B cell (primary cell): ENCODE data around the gene GALM. TPM values are rescaled to one million over a fixed set of nuclear protein-coding genes. Genes with fewer than 3 reads are reported as not detected.

Experiments
- ATAC-seq: fragments of 200-7000 bp; cut with Tn5 transposase; one replicate; pipeline ENCODE4 v1.10.0; 2021; ENCODE audit warnings: low read depth, mild to moderate bottlenecking, moderate number of reproducible peaks, moderate library complexity
- CTCF ChIA-PET: fragments of 350-600 bp; sonication (Branson Sonifier 250); formaldehyde crosslinking; loops from one replicate; lab custom pipeline; 2021; ENCODE audit warnings: antibody characterized with exemption, inconsistent platforms; lab: Charles Lee
- POLR2A ChIA-PET: fragments of 350-600 bp; sonication (Branson Sonifier 250); formaldehyde crosslinking; loops from one replicate; lab custom pipeline; 2021; ENCODE audit warnings: antibody characterized with exemption; lab: Charles Lee
- DNase-seq: peaks from one replicate; pipeline ENCODE4 v3.0.0; 2013
- H2AFZ ChIP-seq: 2 replicates; pipeline ENCODE4 v1.6.1; 2012; ENCODE audit warnings: mild to moderate bottlenecking, low read depth, low read length; ENCODE audit not compliant: insufficient read depth, poor library complexity, severe bottlenecking
- H3K27ac ChIP-seq, 2 donors: 1 replicate in 1 of 2; 2 replicates in 1 of 2; pipeline ENCODE4 v1.5.1; 2012 to 2013; ENCODE audit warnings: low read length in 2 of 2, mild to moderate bottlenecking in 2 of 2, moderate library complexity in 1 of 2
- H3K27me3 ChIP-seq, 4 experiments: fragments of 200-600 bp in 1 of 4; sonication (generic) in 1 of 4; replicated peaks in 1 of 4; 1 replicate in 2 of 4; 2 replicates in 2 of 4; pipeline versions ENCODE4 v1.6.1 to v1.7.0; 2013 to 2016; ENCODE audit warnings: low read length in 3 of 4, mild to moderate bottlenecking in 2 of 4, mixed read lengths in 1 of 4, moderate library complexity in 1 of 4; ENCODE audit not compliant: insufficient read depth in 4 of 4, control insufficient read depth in 3 of 4; ENCODE audit errors: control extremely low read depth in 1 of 4
- H3K36me3 ChIP-seq, 2 experiments: replicated peaks in 1 of 2; 1 replicate in 1 of 2; 2 replicates in 1 of 2; pipeline versions ENCODE4 v1.6.1 to v1.7.1; 2013; ENCODE audit warnings: low read length in 1 of 2; ENCODE audit not compliant: insufficient read depth in 2 of 2, control insufficient read depth in 1 of 2; ENCODE audit errors: control extremely low read depth in 1 of 2, extremely low read depth in 1 of 2
- H3K4me1 ChIP-seq, 2 donors: fragments of 200-600 bp in 1 of 2; sonication (generic) in 1 of 2; 1 replicate in 1 of 2; 2 replicates in 1 of 2; pipeline versions ENCODE4 v1.5.1 to v1.6.1; 2013 to 2017; ENCODE audit warnings: low read length in 2 of 2; ENCODE audit not compliant: control insufficient read depth in 2 of 2, insufficient read depth in 2 of 2
- H3K4me2 ChIP-seq: replicated peaks from 2 replicates; pipeline ENCODE3; 2012; ENCODE audit warnings: mild to moderate bottlenecking, low read depth, low read length; ENCODE audit not compliant: poor library complexity, severe bottlenecking
- H3K4me3 ChIP-seq, 5 experiments: fragments of 200-600 bp in 1 of 5; sonication (generic) in 1 of 5; 1 replicate in 3 of 5; 2 replicates in 2 of 5; pipeline versions ENCODE4 v1.5.1 to v1.7.0; 2011 to 2016; ENCODE audit warnings: low read length in 4 of 5, mild to moderate bottlenecking in 4 of 5, low read depth in 2 of 5, control low read depth in 1 of 5, moderate library complexity in 1 of 5; ENCODE audit not compliant: insufficient read depth in 1 of 5; ENCODE audit errors: control extremely low read depth in 1 of 5, extremely low read depth in 1 of 5
- H3K79me2 ChIP-seq: fragments of 200-600 bp; sonication (generic); one replicate; pipeline ENCODE4 v1.6.0; 2016; ENCODE audit warnings: low read length; ENCODE audit not compliant: control insufficient read depth, insufficient read depth
- H3K9ac ChIP-seq: fragments of 200-600 bp; sonication (generic); 2 replicates; pipeline ENCODE4 v1.6.1; 2017; ENCODE audit warnings: mild to moderate bottlenecking, low read length, moderate library complexity
- H3K9me3 ChIP-seq, 3 donors: one replicate each; pipeline versions ENCODE4 v1.6.1 to v1.7.1; 2013; ENCODE audit warnings: low read length in 2 of 3; ENCODE audit not compliant: control insufficient read depth in 2 of 3, insufficient read depth in 1 of 3; ENCODE audit errors: control extremely low read depth in 1 of 3
- H4K20me1 ChIP-seq: 2 replicates; pipeline ENCODE4 v1.6.0; 2012; ENCODE audit warnings: mild to moderate bottlenecking, low read length; ENCODE audit not compliant: insufficient read depth, control insufficient read depth, poor library complexity, severe bottlenecking
- H3K27ac Mint-ChIP-seq: one replicate; pipeline ENCODE4 v1.8.0; 2021; ENCODE audit warnings: mixed read lengths
- H3K27me3 Mint-ChIP-seq: one replicate; pipeline ENCODE4 v1.8.0; 2021; ENCODE audit warnings: mixed read lengths
- H3K4me1 Mint-ChIP-seq: one replicate; pipeline ENCODE4 v1.8.0; 2021; ENCODE audit warnings: mixed read lengths
- H3K4me3 Mint-ChIP-seq: one replicate; pipeline ENCODE4 v1.8.0; 2021; ENCODE audit warnings: mixed read lengths
- H3K9me3 Mint-ChIP-seq: one replicate; pipeline ENCODE4 v1.8.0; 2022; ENCODE audit warnings: mixed read lengths; ENCODE audit not compliant: insufficient read depth
- EZH2 ChIP-seq: IDR thresholded peaks from 2 replicates; pipeline ENCODE4 v1.6.1; 2012; ENCODE audit warnings: borderline replicate concordance, low read depth, mild to moderate bottlenecking, moderate library complexity, low read length; ENCODE audit not compliant: insufficient read depth, poor library complexity, severe bottlenecking
- WGBS: methylation state at CpG from one replicate; pipeline ENCODE4 v1.1.5; 2013; ENCODE audit warnings: missing lambda C conversion rate; ENCODE audit not compliant: insufficient coverage; 5-methylcytosine and 5-hydroxymethylcytosine counted together
- intact Hi-C: fragments of 100-400 bp; cut with micrococcal nuclease; formaldehyde crosslinking; loops from one replicate; pipeline ENCODE4 v1.10.0; 2022
- polyA plus RNA-seq: library from polyadenylated mRNA; depleted of rRNA; stranded (reverse); fragments of >200 nt; gene quantifications from 2 replicates; pipeline ENCODE4 v1.2.3, GENCODE V29; 2012
- total RNA-seq, 2 donors: library from RNA; stranded (reverse); fragments of 120-200 nt in 1 of 2; gene quantifications; 1 replicate in 1 of 2; 2 replicates in 1 of 2; pipeline versions ENCODE4 v1.2.3 to v1.2.4, GENCODE V29; 2013 to 2022
- TF ChIP-seq, protein P1 (sequence below): fragments of 200-600 bp; IDR thresholded peaks from one replicate; pipeline ENCODE4 v1.8.0; 2022; ENCODE audit warnings: antibody characterized with exemption, mild to moderate bottlenecking

GALM gene
- total and polyA plus RNA-seq, 2 donors (not counting 1 experiment from before 2014, with no cell fraction given): 5.1 to 9.7 TPM

- H3K27ac Mint-ChIP-seq: no peak overlapping the region
- ATAC-seq (no peak), DNase-seq (no peak)
- Histone ChIP-seq H3K9ac (no peak overlapping the region), H3K27ac (no peak overlapping the region), H3K4me1 (peaks cover 8 to 21% of the 10 kb centered on the region in 2 donors), H3K27me3 (no peaks in the 10 kb centered on the region), H3K9me3 (no peaks in the 10 kb centered on the region), H3K4me2 (no peak overlapping the region), H4K20me1 (no peaks in the 10 kb centered on the region), H3K4me3 (no peak overlapping the region), H3K79me2 (peaks cover 24% of the 10 kb centered on the region), H2AFZ (no peak overlapping the region), H3K36me3 (no peaks in the 10 kb centered on the region)
- POLR2A ChIA-PET: no interaction called here
- no peaks in the 10 kb centered on the region for H3K27me3 Mint-ChIP-seq
- no peak for TF ChIP-seq EZH2
- TF ChIP-seq, protein P1, sequence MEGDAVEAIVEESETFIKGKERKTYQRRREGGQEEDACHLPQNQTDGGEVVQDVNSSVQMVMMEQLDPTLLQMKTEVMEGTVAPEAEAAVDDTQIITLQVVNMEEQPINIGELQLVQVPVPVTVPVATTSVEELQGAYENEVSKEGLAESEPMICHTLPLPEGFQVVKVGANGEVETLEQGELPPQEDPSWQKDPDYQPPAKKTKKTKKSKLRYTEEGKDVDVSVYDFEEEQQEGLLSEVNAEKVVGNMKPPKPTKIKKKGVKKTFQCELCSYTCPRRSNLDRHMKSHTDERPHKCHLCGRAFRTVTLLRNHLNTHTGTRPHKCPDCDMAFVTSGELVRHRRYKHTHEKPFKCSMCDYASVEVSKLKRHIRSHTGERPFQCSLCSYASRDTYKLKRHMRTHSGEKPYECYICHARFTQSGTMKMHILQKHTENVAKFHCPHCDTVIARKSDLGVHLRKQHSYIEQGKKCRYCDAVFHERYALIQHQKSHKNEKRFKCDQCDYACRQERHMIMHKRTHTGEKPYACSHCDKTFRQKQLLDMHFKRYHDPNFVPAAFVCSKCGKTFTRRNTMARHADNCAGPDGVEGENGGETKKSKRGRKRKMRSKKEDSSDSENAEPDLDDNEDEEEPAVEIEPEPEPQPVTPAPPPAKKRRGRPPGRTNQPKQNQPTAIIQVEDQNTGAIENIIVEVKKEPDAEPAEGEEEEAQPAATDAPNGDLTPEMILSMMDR: no peak
- no peaks in the 10 kb centered on the region for H3K9me3 Mint-ChIP-seq
- H3K4me1 Mint-ChIP-seq: peaks cover 22% of the 10 kb centered on the region
- WGBS: 100% methylated on average over 1 of the region's 4 CpGs
- CTCF ChIA-PET: no interaction called here
- H3K4me3 Mint-ChIP-seq: no peak overlapping the region
- intact Hi-C loops: loop anchor here (5.0 kb wide), 2 partner anchors 84 to 454 kb away; partner anchors contain the start of genes SOS1 and SRSF7
Observed at GRCh38 chr2:38668092-38668491, 2.2 kb downstream of the GALM start.

DNA sequence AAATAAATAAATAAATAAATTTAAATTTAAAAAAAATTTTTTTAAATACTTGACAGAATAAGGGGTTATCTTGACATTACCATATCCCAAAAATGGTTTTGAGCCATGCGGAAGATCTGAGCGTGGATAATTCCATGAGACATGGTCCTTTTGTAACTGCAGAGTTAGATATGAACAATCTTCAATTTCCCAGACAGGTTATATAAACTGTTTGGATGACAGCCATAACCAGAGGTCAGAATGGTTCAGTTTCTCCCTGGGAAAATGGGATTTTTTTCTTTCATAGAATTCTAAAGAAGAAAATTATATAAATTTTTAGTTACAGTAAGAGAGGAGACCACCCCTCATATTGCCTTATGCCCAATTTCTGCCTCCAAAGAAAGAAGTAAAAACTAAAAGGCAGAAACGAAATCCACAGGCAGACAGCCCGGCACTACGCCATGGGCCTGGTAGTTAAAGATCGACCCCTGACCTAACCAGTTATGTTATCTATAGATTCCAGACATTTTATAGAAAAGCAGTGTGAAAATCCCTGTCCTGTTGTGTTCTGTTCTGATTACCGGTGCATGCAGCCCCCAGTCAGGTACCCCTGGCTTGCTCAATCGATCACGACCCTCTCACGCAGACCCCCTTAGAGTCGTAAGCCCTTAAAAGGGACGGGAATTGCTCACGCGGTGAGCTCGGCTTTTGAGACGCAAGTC is 3.0 kb downstream of the GALM start:
- 99% methylated on average over 10 of the region's 16 CpGs for WGBS
- Mint-ChIP-seq H3K4me1 (peaks cover 22% of the 10 kb centered on the region), H3K27ac (no peak overlapping the region), H3K4me3 (no peak overlapping the region), H3K27me3 (no peaks in the 10 kb centered on the region), H3K9me3 (no peaks in the 10 kb centered on the region)
- no peak overlapping the region for H3K27ac ChIP-seq
- H2AFZ ChIP-seq: no peak overlapping the region
- H3K9ac ChIP-seq: no peak overlapping the region
- ATAC-seq (no peak), DNase-seq (no peak)
- H3K4me1 ChIP-seq: peaks cover 8 to 21% of the 10 kb centered on the region in 2 donors
- intact Hi-C loops: loop anchor here (5.0 kb wide), 2 partner anchors 83 to 453 kb away; partner anchors contain the start of genes SOS1 and SRSF7
- POLR2A ChIA-PET: no interaction called here
- no peak overlapping the region for H3K4me2 ChIP-seq
- no peaks in the 10 kb centered on the region for H3K36me3 ChIP-seq
- H3K9me3 ChIP-seq: no peaks in the 10 kb centered on the region
- H3K27me3 ChIP-seq: no peaks in the 10 kb centered on the region
- H3K79me2 ChIP-seq: peaks cover 26% of the 10 kb centered on the region
- H3K4me3 ChIP-seq: no peak overlapping the region
- no peak for TF ChIP-seq EZH2
- TF ChIP-seq, protein P1: no peak
- no peaks in the 10 kb centered on the region for H4K20me1 ChIP-seq
- CTCF ChIA-PET: interaction anchor here (1.1 kb wide), 1 partner anchor 35 kb away, joined by 3 read pairs; no protein-coding TSS in a partner anchor
